Stromal cell of bone marrow (primary cell): ENCODE measurements around the gene ZNF41.

Experiments used
- DNase-seq: peaks from one replicate; pipeline ENCODE4 v3.0.0-alpha.2; 2012; ENCODE audit warnings: low read depth

ZNF41 gene

DNA sequence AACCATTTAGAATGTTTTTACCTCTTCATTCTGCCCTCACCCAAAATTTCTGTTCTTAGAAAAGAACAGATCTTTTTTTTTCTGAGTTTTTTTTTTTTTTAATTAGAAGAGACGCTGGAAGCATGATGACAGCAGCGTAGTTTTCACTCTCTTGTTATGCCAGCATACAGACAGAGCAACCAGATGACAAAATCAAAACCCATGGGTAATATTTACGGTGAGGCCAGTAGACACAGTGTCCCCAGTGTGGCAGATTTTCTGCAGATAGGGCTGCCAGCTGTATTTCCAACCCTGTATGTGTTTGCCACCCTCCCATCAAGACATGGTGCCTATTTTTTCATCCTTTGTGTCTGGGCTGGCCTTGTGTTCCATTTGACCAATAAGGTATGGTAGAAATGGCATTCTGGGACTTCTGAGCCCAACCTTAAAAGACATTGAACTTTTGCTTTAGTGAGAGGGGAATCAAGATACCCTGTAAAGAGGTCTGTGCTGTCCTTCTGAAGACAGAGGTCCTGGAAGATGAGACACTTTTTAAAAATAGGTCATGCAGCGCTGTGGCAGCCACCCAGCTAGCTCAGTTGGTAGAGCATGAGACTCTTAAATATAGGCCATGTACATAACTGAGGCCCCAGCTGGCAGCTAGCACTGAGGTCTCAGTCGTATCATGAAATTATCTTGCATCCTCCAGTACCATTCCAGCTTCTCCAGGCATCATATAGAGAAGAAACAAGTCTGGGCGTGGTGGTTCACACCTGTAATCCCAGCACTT is 6.7 kb upstream of the ZNF41 start:
- no peak for DNase-seq

DNA sequence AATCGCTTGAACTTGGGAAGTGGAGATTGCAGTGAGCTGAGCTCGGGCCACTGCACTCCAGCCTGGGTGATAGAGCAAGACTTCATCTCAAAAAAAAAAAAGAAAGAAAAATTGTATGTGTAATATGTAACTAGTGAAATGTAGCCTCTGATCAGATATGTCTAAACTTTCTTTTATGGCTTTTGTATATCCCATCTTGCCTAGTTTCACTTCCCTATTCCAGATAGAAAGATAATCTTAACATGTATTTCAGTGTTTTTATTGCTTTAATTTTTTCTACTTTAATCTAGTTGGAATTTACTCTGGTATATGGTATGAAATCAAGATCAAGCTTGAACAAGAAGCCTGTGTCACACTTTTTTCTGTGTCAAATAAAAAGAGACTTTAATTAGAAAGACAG is 1.9 kb upstream of the ZNF41 start:
- DNase-seq, result no peak

DNA sequence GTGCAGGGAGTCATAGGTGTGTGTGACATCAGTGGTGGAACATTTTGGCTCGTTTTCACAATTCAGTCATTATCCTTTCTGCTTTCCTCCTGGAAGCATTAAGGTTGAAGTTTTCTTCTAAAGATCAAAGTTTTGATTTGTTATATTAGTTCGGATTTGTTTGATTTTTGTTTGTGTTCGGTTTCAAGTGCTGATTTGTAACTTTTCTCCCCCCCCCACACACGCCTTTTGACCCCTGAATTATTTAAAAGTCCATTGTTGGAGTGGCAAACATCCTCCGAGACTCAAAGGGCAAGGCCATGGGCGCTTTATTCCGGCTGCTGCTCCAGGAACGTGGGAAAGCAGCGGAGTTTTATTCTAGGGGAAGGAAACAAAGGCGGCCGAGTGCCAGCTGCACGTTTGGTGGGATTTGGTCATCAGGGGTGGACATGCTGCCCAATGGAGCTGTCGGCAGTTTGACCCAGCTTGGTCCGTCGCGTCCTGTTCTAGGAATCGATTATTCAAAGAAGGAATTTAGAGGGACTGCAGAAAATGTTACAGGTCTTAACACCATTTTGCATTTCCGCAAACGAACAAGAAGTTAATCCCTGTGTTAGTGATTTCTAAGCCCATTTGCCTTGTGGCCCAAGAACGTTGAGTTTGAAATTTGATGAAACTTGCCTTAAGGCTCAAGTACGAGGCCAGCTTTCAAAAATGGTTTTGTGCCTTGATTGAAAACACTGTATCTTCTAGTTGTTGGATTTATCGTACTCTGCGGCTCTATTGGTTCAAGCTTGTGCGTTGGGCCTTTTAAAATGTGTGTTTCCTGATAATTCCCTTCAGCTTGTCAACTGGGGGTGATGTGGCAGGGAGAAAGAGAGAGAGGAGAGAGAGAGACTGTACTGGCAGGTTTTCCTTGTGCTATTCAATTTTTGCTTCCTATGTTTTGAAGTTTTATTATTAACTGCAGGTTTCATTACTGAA is 565 bp upstream of the ZNF41 start:
- peak; percentile 10 for DNase-seq

DNA sequence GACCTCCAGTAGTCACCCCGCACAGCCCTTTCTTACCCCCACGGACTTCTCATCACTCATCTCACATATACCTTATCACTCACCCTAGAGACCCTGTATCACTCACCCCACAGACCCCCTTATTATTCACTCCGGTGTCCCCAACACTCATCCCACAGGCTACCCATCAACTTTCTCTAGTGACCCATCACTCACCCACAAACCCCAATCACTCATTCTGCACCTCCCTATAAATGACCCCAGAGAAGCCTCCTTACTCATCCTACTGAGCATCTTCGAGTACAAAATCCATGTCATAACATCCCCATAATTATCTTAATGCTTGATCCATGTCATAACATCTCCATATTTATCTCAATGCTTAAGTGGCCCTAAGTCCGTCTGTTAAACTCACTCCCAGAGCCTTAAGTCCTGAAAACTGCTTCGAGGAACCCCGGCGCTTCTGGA is 934 bp downstream of the ZNF41 start:
- no peak for DNase-seq

DNA sequence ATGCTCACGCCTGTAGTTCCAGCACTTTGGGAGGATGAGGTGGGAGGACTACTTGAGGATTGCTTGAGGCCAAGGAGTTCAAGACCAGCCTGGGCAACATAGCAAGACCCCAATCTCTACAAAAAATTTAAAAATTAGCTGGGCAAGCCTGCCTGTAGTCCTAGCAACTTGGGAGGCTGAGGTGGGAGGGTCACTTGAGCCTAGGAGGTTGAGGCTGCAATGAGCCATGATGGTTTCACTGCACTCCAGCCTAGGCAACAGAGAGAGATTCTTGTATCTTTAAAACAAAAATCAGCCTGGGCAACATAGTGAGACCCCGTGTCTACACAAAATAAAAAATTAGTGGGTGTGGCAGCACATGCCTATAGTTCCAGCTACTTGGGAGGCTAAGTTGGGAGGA is 1.9 kb downstream of the ZNF41 start:
- no peak for DNase-seq

DNA sequence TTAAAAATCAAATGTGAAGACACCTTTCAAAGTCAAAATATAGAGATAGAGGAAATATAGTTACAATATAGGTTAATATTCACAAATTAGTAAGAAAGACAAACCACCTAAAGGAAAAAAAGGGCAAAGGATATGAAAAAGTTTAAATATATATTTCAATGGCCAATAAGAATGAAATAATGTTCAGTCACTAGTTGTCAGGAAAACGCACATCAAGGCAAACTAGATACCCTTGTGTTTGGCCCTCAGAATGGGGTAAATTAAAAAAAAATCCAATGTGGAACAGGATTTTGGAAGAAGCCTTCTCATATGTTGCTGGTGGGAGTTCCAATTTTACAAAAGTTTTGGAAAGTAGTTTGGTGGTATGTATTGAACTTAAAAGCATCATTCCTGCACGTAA is 2.4 kb downstream of the ZNF41 start:
- DNase-seq, result no peak

DNA sequence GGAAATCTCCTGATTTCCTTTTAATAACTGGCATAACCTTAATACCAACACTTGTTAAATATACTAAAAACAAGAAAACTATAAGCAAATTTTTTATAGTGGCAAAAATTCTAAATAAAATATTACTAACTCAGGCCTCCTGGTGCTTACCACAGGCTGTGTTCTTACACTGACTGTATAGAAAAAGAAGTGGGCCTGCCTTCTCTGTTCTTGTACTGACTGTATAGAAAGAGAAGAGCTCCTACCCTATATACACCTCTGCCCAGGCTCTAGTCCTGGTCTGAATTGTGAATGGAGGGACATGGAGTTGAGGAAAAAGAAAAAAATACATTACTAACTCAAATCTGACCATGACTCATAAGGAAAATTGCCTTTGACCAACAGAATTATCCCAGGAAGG is 7.5 kb downstream of the ZNF41 start:
- DNase-seq, result no peak

DNA sequence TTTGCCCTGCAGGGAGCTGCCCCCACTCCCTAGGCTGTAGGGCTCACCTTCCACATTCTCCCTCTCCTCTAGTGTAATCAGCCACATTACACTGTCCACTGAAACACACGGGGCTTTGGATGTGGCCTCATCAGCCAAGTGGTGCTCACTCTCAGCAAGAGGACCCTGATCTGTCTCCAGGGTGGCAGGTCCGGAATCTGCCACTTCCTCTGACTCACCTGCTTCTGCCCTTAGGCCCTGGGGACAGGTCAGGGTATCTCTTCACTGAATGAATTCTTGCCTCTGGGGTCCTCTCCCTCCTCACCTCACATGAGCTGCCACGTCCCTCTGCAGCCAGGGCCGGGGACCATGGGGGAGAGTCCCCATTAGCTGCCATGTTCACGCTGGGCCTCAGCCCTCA is 15.9 kb downstream of the ZNF41 start:
- no peak for DNase-seq

DNA sequence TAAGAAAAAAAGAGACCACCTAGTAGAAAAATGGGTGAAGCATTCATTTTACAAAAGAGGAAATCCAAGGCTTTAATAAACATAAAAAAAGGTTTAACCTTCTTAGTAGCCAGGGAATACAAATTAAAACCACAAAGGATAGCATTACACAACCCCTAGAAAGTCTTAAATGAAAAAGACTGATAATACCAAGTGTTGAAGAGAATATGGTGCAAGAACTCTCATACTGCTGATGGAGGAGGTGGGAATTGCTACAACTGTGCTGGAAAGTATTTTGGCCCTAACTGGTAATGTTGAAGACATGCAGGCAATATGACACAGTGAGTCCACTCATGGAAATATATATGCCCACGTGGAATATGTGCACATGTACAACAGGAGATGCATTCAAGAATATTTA is 22.5 kb downstream of the ZNF41 start:
- no peak for DNase-seq

DNA sequence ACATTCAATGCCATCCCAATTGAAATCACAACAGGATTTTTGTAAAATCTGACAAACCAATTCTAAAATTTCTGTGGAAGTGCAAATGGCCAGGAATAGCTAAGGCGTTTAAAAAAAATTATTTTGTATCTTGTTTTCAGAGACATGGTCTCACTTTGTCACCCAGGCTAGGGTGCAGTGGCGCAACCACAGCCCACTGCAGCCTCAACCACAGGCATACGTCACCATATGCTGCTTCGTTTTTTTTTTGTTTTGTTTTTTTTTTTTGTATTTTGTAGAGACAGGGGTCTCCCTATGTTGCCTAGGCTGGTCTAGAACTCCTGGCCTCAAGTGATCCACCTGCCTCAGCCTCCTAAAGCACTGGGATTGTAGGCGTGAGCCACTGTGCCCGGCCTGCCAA is 24.5 kb downstream of the ZNF41 start:
- no peak for DNase-seq

DNA sequence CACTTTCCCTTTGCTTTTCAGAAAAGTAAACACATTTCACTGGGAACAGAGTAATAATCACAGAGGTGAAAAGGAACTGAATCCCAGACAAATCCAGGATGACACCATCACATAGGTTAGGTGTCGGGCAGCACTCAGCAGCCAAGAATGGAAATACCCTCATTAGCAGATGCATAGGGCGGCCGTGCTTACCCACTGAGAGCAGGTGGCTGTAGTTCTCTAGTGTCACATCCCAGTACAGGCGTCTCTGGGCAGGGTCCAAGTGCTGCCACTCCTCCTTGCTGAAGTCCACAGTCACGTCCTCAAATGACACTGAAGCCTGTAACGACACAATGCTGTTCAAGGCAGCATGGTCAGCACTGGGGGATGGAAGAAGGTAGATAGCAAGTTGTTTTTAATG is 26.9 kb downstream of the ZNF41 start:
- no peak for DNase-seq

DNA sequence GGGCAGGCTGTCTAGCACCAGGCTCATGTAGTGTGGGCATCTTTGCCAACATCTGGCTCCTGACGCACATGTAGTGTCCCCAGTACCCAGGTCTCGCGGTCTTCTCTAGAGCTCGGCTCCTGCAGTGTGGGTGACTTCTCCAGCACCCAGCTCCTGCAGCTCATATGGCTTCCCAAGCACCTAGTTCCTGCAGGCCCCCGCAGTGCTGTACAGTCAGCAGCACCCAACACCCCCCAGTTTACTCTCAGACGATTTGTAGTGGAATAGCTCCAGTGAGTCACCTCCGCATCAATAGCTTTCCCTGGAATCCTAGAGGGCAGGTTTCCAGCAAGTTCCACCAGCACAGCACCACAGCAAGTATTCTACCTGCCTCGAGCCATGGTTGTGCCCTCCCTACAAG is 30.9 kb downstream of the ZNF41 start:
- DNase-seq, result no peak

DNA sequence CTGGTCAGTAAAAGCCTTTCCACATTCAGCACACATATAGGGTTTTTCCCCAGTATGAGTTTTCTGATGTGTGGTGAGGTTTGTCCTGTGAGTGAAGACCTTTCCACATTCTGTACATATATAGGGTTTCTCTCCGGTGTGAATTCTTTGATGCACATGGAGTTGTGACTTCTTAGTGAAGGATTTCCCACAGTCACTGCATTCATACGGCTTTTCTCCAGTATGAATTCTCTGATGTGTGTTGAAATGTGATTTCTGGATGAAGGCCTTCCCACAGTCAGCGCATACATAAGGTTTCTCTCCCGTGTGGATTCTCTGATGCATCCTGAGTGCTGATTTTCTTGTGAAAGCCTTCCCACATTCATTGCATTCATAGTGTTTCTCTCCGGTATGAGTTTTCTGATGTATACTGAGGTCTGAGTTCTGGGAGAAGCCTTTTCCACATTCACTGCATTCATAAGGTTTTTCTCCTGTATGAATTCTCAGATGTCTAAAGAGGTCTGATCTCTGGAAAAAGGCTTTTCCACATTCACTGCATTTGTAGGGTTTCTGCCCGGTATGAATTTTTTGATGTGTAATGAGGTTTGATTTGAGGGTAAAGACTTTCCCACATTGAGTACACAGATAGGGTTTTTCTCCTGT is 34.7 kb downstream of the ZNF41 start:
- no peak for DNase-seq

DNA sequence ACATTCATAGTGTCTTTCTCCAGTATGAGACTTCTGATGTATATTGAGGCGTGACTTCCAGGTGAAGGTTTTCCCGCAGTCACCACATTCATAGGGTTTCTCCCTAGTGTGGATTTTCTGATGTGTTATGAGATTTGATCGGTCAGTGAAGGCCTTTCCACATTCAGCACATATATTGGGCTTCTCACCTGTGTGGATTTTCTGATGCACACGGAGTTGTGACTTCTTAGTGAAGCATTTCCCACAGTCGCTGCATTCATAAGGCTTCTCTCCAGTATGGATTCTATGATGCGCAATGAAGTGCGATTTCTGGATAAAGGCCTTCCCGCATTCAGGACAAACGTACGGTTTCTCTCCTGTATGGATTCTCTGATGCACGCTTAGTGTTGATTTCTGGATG is 35.4 kb downstream of the ZNF41 start:
- DNase-seq, result no peak

DNA sequence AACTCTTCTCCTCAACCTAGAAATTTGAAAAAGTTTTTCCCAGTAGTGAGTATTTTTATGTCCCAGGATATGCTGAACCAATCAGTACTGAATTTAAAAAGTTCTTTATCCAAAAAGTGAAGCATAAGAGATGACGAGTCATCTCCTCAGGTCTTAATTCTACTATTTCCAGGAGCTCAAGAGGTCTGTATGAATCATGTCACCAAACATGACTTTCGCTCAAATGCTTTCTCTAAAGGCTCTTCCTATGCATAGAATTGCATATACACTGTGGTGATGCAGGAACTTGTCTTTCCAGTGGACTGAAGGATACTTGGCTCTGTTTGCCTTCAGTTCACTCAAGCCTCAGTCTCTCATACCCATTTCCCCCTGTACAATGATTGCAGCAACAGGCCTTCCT is 36.1 kb downstream of the ZNF41 start:
- no peak for DNase-seq

DNA sequence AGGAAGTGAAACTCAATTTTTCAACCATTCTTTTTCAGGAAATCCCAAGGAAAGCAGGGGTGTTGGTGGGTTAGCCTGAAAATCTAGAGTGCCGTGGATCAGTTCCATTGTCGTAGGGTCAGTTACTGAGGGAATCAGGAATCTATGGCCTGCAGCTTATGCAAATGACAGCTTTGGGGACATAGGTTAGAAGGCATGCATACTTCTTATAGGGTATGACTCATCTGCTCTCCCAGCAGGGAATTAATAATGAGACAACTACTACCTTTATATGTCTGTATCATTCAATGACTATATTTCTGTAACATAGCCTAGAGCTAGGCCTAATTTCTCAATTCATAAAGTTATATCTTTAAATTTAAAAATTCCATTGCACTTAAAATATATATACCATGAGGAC is 36.6 kb downstream of the ZNF41 start:
- DNase-seq, result no peak

DNA sequence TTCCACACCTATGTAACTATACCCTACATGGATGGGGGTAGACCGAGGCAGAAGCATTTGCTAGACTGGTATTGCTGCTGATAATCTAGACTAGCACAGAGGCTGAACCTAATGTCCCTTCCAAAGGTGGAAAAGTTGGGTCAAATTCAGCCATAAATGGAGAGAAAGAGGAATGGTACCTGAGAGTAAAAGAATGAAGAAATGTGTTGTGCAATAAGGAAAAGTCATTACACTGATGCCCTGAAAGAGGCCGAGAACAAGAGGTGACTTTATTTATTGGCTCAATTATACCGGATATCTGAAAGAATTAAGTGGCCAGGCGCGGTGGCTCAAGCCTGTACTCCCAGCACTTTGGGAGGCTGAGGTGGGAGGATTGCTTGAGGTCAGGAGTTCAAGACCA is 52.1 kb downstream of the ZNF41 start:
- no peak for DNase-seq

DNA sequence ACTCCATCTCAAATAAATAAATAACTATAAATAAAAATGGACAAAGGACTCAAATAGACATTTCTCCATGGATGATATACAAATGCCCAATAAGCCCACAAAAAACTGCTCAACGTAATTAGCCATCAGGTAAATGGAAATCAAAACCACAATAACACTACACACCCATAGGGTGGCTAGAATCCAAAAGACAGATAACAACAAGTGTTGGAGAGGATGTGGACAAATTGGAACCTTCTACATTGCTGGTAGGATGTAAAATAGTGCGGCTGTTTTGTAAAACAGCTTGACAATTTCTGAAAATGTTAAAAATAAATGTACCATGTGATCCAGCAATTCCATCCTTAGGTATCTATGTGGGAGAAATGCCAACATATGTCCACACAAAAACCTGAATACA is 60.6 kb downstream of the ZNF41 start:
- DNase-seq, result no peak

DNA sequence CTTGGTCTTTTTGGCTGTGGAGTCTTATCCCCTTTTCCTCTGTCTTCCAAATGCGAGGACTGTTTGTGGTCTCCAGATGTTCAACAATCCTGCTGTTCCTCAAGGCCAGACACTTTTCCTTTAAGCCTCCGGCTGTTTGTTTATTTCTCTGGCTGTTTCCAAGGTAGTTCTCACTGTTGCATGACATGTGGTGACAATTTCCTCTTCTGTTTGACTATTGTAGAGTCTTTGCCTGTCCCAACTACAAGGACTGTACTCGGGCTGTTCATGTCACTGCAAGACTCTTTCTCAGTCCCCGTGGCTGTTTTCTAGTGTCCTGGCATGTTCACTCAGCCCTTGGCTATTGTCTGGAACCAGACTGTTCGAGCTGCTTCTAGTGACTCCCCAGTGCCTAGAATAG is 62.1 kb downstream of the ZNF41 start:
- no peak for DNase-seq

DNA sequence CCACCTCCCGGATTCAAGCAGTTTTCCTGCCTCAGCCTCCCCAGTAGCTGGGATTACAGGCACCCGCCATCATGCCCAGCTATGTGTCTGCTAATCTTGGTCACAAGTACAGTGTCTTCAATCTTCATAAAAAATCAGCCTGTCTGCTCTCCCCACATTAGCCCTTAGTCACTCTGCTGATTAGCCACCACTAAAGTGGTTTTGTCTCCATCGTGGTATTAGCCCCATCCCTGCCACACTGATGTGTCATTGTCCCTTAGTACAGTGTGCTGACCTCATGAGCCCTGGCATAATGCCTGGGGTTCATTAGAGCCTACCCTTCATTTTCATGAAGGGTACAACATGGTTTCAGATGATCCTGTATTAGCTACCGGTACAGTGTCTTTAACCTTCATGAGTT is 62.8 kb downstream of the ZNF41 start:
- no peak for DNase-seq

DNA sequence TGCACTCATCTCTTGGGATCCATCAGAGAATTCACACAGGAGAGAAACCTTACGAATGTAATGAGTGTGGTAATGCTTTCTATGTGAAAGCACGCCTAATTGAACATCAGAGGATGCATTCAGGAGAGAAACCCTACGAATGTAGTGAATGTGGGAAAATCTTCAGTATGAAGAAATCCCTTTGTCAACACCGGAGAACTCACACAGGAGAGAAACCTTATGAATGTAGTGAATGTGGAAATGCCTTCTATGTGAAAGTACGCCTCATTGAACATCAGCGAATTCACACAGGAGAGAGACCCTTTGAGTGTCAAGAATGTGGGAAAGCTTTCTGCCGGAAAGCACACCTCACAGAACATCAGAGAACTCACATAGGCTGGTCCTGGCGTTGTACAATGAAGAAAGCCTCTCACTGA is 69.8 kb downstream of the ZNF41 start:
- no peak for DNase-seq
